Spleen (tissue), 11 donors: ENCODE measurements around the gene FAM20C. TPM values are rescaled to one million over a fixed set of nuclear protein-coding genes. Genes with fewer than 3 reads are reported as not detected.

Experiments used
- DNase-seq: peaks from one replicate; pipeline ENCODE4 v3.0.0-alpha.2; 2020
- H3K27ac ChIP-seq, 8 donors: fragments of 200-600 bp; sonication (generic) in 7 of 8; 1 replicate in 4 of 8; 2 replicates in 4 of 8; pipeline versions ENCODE4 v1.5.0 to v1.8.0; 2016 to 2021; ENCODE audit warnings: inconsistent platforms in 4 of 8, mild to moderate bottlenecking in 4 of 8, moderate library complexity in 1 of 8
- H3K27me3 ChIP-seq, 7 donors: fragments of 200-600 bp; sonication (generic) in 6 of 7; replicated peaks in 1 of 7; 1 replicate in 4 of 7; 2 replicates in 3 of 7; pipeline versions ENCODE4 v1.5.0 to v1.8.0; 2016 to 2021; ENCODE audit warnings: inconsistent platforms in 3 of 7, mild to moderate bottlenecking in 1 of 7
- H3K36me3 ChIP-seq, 6 donors: fragments of 200-600 bp; sonication (generic) in 5 of 6; 1 replicate in 4 of 6; 2 replicates in 2 of 6; pipeline versions ENCODE4 v1.5.0 to v1.8.0; 2016 to 2021; ENCODE audit warnings: inconsistent platforms in 2 of 6
- H3K4me1 ChIP-seq, 6 donors: fragments of 200-600 bp; sonication (generic) in 5 of 6; 1 replicate in 3 of 6; 2 replicates in 3 of 6; pipeline versions ENCODE4 v1.5.0 to v1.8.0; 2016 to 2021; ENCODE audit warnings: inconsistent platforms in 3 of 6
- H3K4me3 ChIP-seq, 8 donors: fragments of 200-600 bp; sonication (generic) in 7 of 8; 1 replicate in 4 of 8; 2 replicates in 4 of 8; pipeline versions ENCODE4 v1.5.0 to v1.8.0; 2016 to 2021; ENCODE audit warnings: inconsistent platforms in 4 of 8, mild to moderate bottlenecking in 4 of 8, moderate library complexity in 2 of 8
- H3K9me3 ChIP-seq, 8 donors: fragments of 200-600 bp; sonication (generic) in 7 of 8; 1 replicate in 4 of 8; 2 replicates in 4 of 8; pipeline versions ENCODE4 v1.5.0 to v1.8.0; 2016 to 2021; ENCODE audit warnings: inconsistent platforms in 4 of 8
- CTCF ChIP-seq, 11 experiments: fragments of 200-600 bp in 7 of 11; fragments of 450-650 bp in 4 of 11; sonication (generic) in 4 of 11; IDR thresholded peaks in 8 of 11; conservative IDR thresholded peaks in 3 of 11; 1 replicate in 7 of 11; 2 replicates in 4 of 11; pipeline versions ENCODE4 v1.4.0 to v1.8.0; 2016 to 2021; ENCODE audit warnings: antibody characterized with exemption in 11 of 11, inconsistent platforms in 4 of 11, mild to moderate bottlenecking in 1 of 11
- POLR2A ChIP-seq, 3 donors: fragments of 450-650 bp; IDR thresholded peaks; one replicate each; pipeline ENCODE4 v1.5.1; 2017; ENCODE audit warnings: antibody characterized with exemption in 3 of 3, mild to moderate bottlenecking in 1 of 3
- POLR2AphosphoS5 ChIP-seq, 3 donors: sonication (generic); formaldehyde crosslinking; IDR thresholded peaks; one replicate each; pipeline ENCODE4 v1.5.1; 2017; ENCODE audit warnings: antibody characterized with exemption in 3 of 3
- WGBS, 5 donors: extraction: QIAGEN DNeasy Blood & Tissue Kit in 3 of 5; methylation state at CpG; one replicate each; pipeline versions ENCODE4 v1.1.5 to v1.1.7; 2013 to 2018; 5-methylcytosine and 5-hydroxymethylcytosine counted together
- intact Hi-C: fragments of 100-400 bp; cut with DNase I; formaldehyde crosslinking; loops from one replicate; pipeline ENCODE4 v1.15.0; 2023; ENCODE audit warnings: low total_unique reads
- polyA plus RNA-seq, 3 donors: library from polyadenylated mRNA; stranded (reverse); fragments of 200-250 nt; gene quantifications; one replicate each; pipeline ENCODE4 v1.2.1, GENCODE V29; 2013
- total RNA-seq, 7 donors: library from RNA; depleted of rRNA in 3 of 7; stranded (reverse); fragments of >200 nt in 3 of 7; fragmentation: NEBNext Ultra II Directional in 4 of 7; extraction: Animal tissue kit (Norgen Biotek cat#: 25700) in 4 of 7; gene quantifications; one replicate each; pipeline versions ENCODE4 v1.1.0 to v1.2.1, GENCODE V29; 2016 to 2021
- donor health status: healthy with polysubstance abuse.
- donor health status: DM: no; HTN: no; CAD: no; lungs with moderate emphysema.
- donor health status: DM: no; HTN: no; CAD: no.
- donor health status: Bipolar disorder and iron deficiency.
- donor health status: healthy.
- donor health status: DM: no; HTN: no; CAD: no.
- donor health status: DM: yes; HTN: yes; CAD: no.

The FAM20C gene
- total and polyA plus RNA-seq, 10 donors, result 6.9 to 27.3 (median 14.6) TPM

- H3K9me3 ChIP-seq, result no peaks in the 10 kb centered on the region
- intact Hi-C loops, result no loop called here
These were observed 34.0 kb downstream of the FAM20C start for GRCh38 chr7:226281-226895.

DNA sequence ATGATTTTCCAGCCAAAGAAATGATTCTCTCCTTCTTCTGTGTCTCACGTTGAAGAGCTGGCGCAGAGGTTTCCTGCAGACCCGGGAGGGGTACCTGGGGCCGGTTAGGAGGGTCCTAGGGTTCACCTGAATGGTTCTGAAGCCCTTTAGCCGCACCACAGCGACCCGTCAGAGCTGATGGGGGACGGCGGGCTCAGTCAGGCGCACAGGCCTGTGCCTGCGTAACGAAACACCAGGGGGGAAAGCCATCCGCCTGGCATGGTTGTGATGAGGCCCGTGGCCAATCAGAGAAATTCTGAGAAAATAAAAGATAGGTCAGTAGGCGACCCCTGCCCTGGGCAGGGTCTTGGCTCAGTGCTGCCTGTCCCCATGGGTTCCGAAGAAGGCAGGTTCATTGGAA, 35.6 kb downstream of the FAM20C start:
- Histone ChIP-seq H3K27me3 (peaks cover 0 to 7% (median 0%) of the 10 kb centered on the region in 7 donors), H3K4me3 (no peak overlapping the region), H3K9me3 (no peaks in the 10 kb centered on the region), H3K4me1 (peaks cover 0 to 7% (median 0%) of the 10 kb centered on the region in 6 donors), H3K36me3 (no peaks in the 10 kb centered on the region), H3K27ac (no peak overlapping the region)
- DNase-seq, result no peak
- whole genome bisulfite sequencing, 5 donors, result 86 to 92% (median 90%) methylated on average over 16 of the region's 16 CpGs
- TF ChIP-seq POLR2A (IDR thresholded peaks at IDR 0.05), result no peak
- TF ChIP-seq POLR2AphosphoS5 (IDR thresholded peaks at IDR 0.05), result no peak
- TF ChIP-seq CTCF (IDR thresholded peaks at IDR 0.05 in 8 of 11, conservative IDR thresholded peaks at IDR 0.05 in 3 of 11), result no peak
- intact Hi-C loops, result no loop called here

More at GRCh38 chr7:226281-226895, 34.0 kb downstream of the FAM20C start:
- TF ChIP-seq CTCF (IDR thresholded peaks at IDR 0.05 in 8 of 11, conservative IDR thresholded peaks at IDR 0.05 in 3 of 11), result no peak
- TF ChIP-seq POLR2A (IDR thresholded peaks at IDR 0.05), result no peak
- no peak for TF ChIP-seq POLR2AphosphoS5 (IDR thresholded peaks at IDR 0.05)
- DNase-seq, result no peak
- Histone ChIP-seq H3K4me3 (no peak overlapping the region), H3K4me1 (peaks cover 0 to 7% (median 0%) of the 10 kb centered on the region in 6 donors), H3K27ac (no peak overlapping the region), H3K36me3 (no peaks in the 10 kb centered on the region), H3K27me3 (peaks cover 0 to 4% (median 0%) of the 10 kb centered on the region in 7 donors)
- 82 to 90% (median 86%) methylated on average over 16 to 23 of the region's 23 CpGs for WGBS, 5 donors

GRCh38 chr7:228610-229009, 36.2 kb downstream of the FAM20C start:
- TF ChIP-seq POLR2AphosphoS5 (IDR thresholded peaks at IDR 0.05), result no peak
- TF ChIP-seq POLR2A (IDR thresholded peaks at IDR 0.05), result no peak
- TF ChIP-seq CTCF (IDR thresholded peaks at IDR 0.05 in 8 of 11, conservative IDR thresholded peaks at IDR 0.05 in 3 of 11), result no peak
- no peak for DNase-seq
- no peaks in the 10 kb centered on the region for H3K36me3 ChIP-seq
- intact Hi-C loops, result no loop called here
- peaks cover 0 to 7% (median 0%) of the 10 kb centered on the region in 6 donors for H3K4me1 ChIP-seq
- no peaks in the 10 kb centered on the region for H3K9me3 ChIP-seq
- peaks cover 0 to 7% (median 0%) of the 10 kb centered on the region in 7 donors for H3K27me3 ChIP-seq
- no peak overlapping the region for H3K27ac ChIP-seq
- WGBS, 5 donors, result 79 to 90% (median 86%) methylated on average over 8 to 12 of the region's 12 CpGs
- no peak overlapping the region for H3K4me3 ChIP-seq

DNA sequence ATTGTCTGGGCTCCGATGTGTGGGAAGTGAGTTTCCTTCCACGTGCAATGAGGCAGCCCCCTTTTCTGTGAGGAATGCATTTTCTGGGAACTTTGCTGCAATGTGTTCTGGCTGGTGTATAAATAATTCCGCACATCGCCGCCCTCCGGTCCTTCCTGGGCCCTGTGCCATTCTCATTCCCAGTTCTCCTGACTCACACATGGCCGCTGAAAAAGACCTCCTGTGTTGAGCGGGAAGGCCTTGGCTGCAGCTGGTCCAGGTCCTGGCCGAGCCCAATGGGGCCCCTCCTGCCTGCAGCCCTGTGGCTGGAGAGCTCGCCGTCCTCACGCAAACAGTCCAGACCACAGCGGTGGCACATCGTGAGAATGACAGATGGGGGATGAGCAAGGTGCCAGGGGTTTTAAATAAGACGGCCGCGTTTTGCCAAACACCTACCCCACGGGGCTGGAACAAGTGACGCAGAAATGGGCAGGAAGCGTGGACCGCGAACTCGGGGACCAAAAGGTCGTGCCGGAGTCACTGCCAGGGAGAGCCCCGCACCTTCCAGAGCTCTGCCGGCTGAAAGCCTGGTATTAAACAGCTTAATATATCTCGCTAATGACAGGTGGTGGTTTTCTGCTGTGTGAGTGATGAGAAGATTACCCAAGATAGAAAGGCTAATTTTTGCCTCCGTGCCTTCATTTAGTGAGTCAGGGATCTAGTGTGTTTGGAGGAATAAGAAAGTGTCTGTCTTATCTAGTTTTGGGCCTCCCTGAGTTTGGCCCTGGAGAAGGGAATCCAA, 37.0 kb downstream of the FAM20C start:
- WGBS, 5 donors, result 77 to 93% (median 89%) methylated on average over 29 of the region's 29 CpGs
- no peak for DNase-seq

More for the DNA sequence above, 37.0 kb downstream of the FAM20C start:
- Histone ChIP-seq H3K4me3 (no peak overlapping the region), H3K9me3 (no peaks in the 10 kb centered on the region), H3K27me3 (peaks cover 0 to 9% (median 0%) of the 10 kb centered on the region in 7 donors), H3K4me1 (peaks cover 0 to 13% (median 2%) of the 10 kb centered on the region in 6 donors), H3K36me3 (no peaks in the 10 kb centered on the region), H3K27ac (no peak overlapping the region)
- intact Hi-C loops, result no loop called here
- no peak for TF ChIP-seq POLR2A (IDR thresholded peaks at IDR 0.05)
- no peak for TF ChIP-seq POLR2AphosphoS5 (IDR thresholded peaks at IDR 0.05)
- TF ChIP-seq CTCF (IDR thresholded peaks at IDR 0.05 in 8 of 11, conservative IDR thresholded peaks at IDR 0.05 in 3 of 11), result no peak
